ENCODE results near the gene UBTD2.
"Not testable (repeated sequence)": the region's sequence is repeated elsewhere in the genome, so short reads cannot be mapped to it uniquely, and the experiment has no call there.

The UBTD2 gene

DNA sequence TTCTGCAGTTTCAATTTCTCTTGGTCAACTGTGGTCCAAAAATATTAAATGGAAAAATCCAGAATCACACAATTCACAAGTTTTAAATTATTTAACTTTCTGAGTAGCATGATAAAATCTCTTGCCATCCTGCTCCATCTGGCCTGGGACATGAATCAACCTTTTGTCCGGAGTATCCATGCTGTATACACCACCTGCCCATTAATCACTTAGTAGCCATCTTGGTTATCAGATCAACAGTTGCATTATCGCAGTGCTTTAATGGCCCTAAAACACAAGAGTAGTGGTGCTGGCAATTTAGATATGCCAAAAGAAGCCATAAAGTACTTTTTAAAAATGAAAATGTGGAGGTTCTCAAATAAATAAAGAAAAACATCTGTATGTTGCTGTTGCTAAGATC, 64.3 kb downstream of the UBTD2 start:
- Histone ChIP-seq H3K4me1 (ENCODE audit: control extremely low read depth in 1 of 4, control insufficient read depth in 4 of 4, insufficient read depth in 4 of 4, low read length in 3 of 4) (no peaks in the 10 kb centered on the region), H3K27me3 (replicated peaks in 2 of 5; ENCODE audit: control insufficient read depth in 4 of 5, insufficient read depth in 5 of 5, low read length in 4 of 5) (no peaks in the 10 kb centered on the region), H3K36me3 (ENCODE audit: control insufficient read depth in 4 of 4, insufficient read depth in 4 of 4, low read length in 3 of 4) (peaks cover 8 to 33% (median 26%) of the 10 kb centered on the region in 4 experiments), H3K4me3 (ENCODE audit: control insufficient read depth in 1 of 7, extremely low read depth in 1 of 7, insufficient read depth in 4 of 7, low read depth in 2 of 7, low read length in 6 of 7) (no peak overlapping the region), H3K9me3 (ENCODE audit: control extremely low read depth in 1 of 5, control insufficient read depth in 4 of 5, insufficient read depth in 2 of 5, low read depth in 1 of 5, low read length in 4 of 5) (peaks cover 0 to 10% (median 3%) of the 10 kb centered on the region in 5 experiments), H3K27ac (ENCODE audit: insufficient read depth in 1 of 2, low read depth in 1 of 2, low read length in 2 of 2, poor library complexity in 1 of 2, severe bottlenecking in 2 of 2) (no peak overlapping the region)
- no peak for DNase-seq
- POLR2A ChIA-PET: no interaction called here
- WGBS (ENCODE audit: insufficient coverage): 100% methylated on average over 1 of the region's 2 CpGs
- CTCF ChIA-PET: no interaction called here

- POLR2A ChIA-PET: no interaction called here
- DNase-seq: peak in 1 of 3 donors; percentile 17
- CTCF ChIA-PET: no interaction called here
- Histone ChIP-seq H3K27me3 (replicated peaks in 2 of 5; ENCODE audit: control insufficient read depth in 4 of 5, insufficient read depth in 5 of 5, low read length in 4 of 5) (no peaks in the 10 kb centered on the region), H3K4me3 (ENCODE audit: control insufficient read depth in 1 of 7, extremely low read depth in 1 of 7, insufficient read depth in 4 of 7, low read depth in 2 of 7, low read length in 6 of 7) (no peak overlapping the region), H3K36me3 (ENCODE audit: control insufficient read depth in 4 of 4, insufficient read depth in 4 of 4, low read length in 3 of 4) (peaks cover 11 to 36% (median 23%) of the 10 kb centered on the region in 4 experiments), H3K9me3 (ENCODE audit: control extremely low read depth in 1 of 5, control insufficient read depth in 4 of 5, insufficient read depth in 2 of 5, low read depth in 1 of 5, low read length in 4 of 5) (peaks cover 0 to 12% (median 3%) of the 10 kb centered on the region in 5 experiments), H3K4me1 (ENCODE audit: control extremely low read depth in 1 of 4, control insufficient read depth in 4 of 4, insufficient read depth in 4 of 4, low read length in 3 of 4) (no peaks in the 10 kb centered on the region), H3K27ac (ENCODE audit: insufficient read depth in 1 of 2, low read depth in 1 of 2, low read length in 2 of 2, poor library complexity in 1 of 2, severe bottlenecking in 2 of 2) (no peak overlapping the region)
- no CpG with 5 or more reads among the region's 3 CpGs for WGBS (ENCODE audit: insufficient coverage)
Measured at GRCh38 chr5:172216345-172216744, 67.2 kb downstream of the UBTD2 start.

GRCh38 chr5:172213126-172213525, 70.4 kb downstream of the UBTD2 start:
- Histone ChIP-seq H3K27ac (ENCODE audit: insufficient read depth in 1 of 2, low read depth in 1 of 2, low read length in 2 of 2, poor library complexity in 1 of 2, severe bottlenecking in 2 of 2) (no peak overlapping the region), H3K4me1 (ENCODE audit: control extremely low read depth in 1 of 4, control insufficient read depth in 4 of 4, insufficient read depth in 4 of 4, low read length in 3 of 4) (peaks cover 3 to 7% (median 6%) of the 10 kb centered on the region in 4 experiments), H3K9me3 (ENCODE audit: control extremely low read depth in 1 of 5, control insufficient read depth in 4 of 5, insufficient read depth in 2 of 5, low read depth in 1 of 5, low read length in 4 of 5) (peaks cover 0 to 3% (median 0%) of the 10 kb centered on the region in 5 experiments), H3K36me3 (ENCODE audit: control insufficient read depth in 4 of 4, insufficient read depth in 4 of 4, low read length in 3 of 4) (peaks cover 5 to 28% (median 15%) of the 10 kb centered on the region in 4 experiments), H3K27me3 (replicated peaks in 2 of 5; ENCODE audit: control insufficient read depth in 4 of 5, insufficient read depth in 5 of 5, low read length in 4 of 5) (no peaks in the 10 kb centered on the region), H3K4me3 (ENCODE audit: control insufficient read depth in 1 of 7, extremely low read depth in 1 of 7, insufficient read depth in 4 of 7, low read depth in 2 of 7, low read length in 6 of 7) (no peak overlapping the region)
- DNase-seq: no peak
- 95% methylated on average over 3 of the region's 4 CpGs for WGBS (ENCODE audit: insufficient coverage)
- ChIA-PET POLR2A (interaction anchor here (0.7 kb wide), 1 partner anchor 9 kb away, joined by 3 read pairs; no protein-coding TSS in a partner anchor), CTCF (interaction anchor here (3.0 kb wide), 1 partner anchor 24 kb away, joined by 7 read pairs; the partner anchor contains the start of gene STK10)

- H3K4me3 ChIP-seq (ENCODE audit: control insufficient read depth in 1 of 7, extremely low read depth in 1 of 7, insufficient read depth in 4 of 7, low read depth in 2 of 7, low read length in 6 of 7): no peak overlapping the region
- no peak overlapping the region for H3K27ac ChIP-seq (ENCODE audit: insufficient read depth in 1 of 2, low read depth in 1 of 2, low read length in 2 of 2, poor library complexity in 1 of 2, severe bottlenecking in 2 of 2)
- DNase-seq: no peak
- peaks cover 0 to 3% (median 0%) of the 10 kb centered on the region in 5 experiments for H3K9me3 ChIP-seq (ENCODE audit: control extremely low read depth in 1 of 5, control insufficient read depth in 4 of 5, insufficient read depth in 2 of 5, low read depth in 1 of 5, low read length in 4 of 5)
- CTCF ChIA-PET: interaction anchor here (1.2 to 3.0 kb wide), 3 partner anchors 18 to 82 kb away, joined by 3 to 7 read pairs (median 3); partner anchors contain the start of gene STK10
- peaks cover 5 to 21% (median 12%) of the 10 kb centered on the region in 4 experiments for H3K36me3 ChIP-seq (ENCODE audit: control insufficient read depth in 4 of 4, insufficient read depth in 4 of 4, low read length in 3 of 4)
- H3K4me1 ChIP-seq (ENCODE audit: control extremely low read depth in 1 of 4, control insufficient read depth in 4 of 4, insufficient read depth in 4 of 4, low read length in 3 of 4): peaks cover 13 to 21% (median 20%) of the 10 kb centered on the region in 4 experiments
- no peaks in the 10 kb centered on the region for H3K27me3 ChIP-seq (replicated peaks in 2 of 5; ENCODE audit: control insufficient read depth in 4 of 5, insufficient read depth in 5 of 5, low read length in 4 of 5)
- POLR2A ChIA-PET: no interaction called here
- WGBS (ENCODE audit: insufficient coverage): 95% methylated on average over 8 of the region's 8 CpGs
Measured at GRCh38 chr5:172211676-172212075, 71.9 kb downstream of the UBTD2 start.

GRCh38 chr5:172209714-172210113, 73.8 kb downstream of the UBTD2 start:
- Histone ChIP-seq H3K4me3 (ENCODE audit: control insufficient read depth in 1 of 7, extremely low read depth in 1 of 7, insufficient read depth in 4 of 7, low read depth in 2 of 7, low read length in 6 of 7) (no peak overlapping the region), H3K27me3 (replicated peaks in 2 of 5; ENCODE audit: control insufficient read depth in 4 of 5, insufficient read depth in 5 of 5, low read length in 4 of 5) (no peaks in the 10 kb centered on the region), H3K4me1 (ENCODE audit: control extremely low read depth in 1 of 4, control insufficient read depth in 4 of 4, insufficient read depth in 4 of 4, low read length in 3 of 4) (peaks cover 17 to 29% (median 27%) of the 10 kb centered on the region in 4 experiments), H3K27ac (ENCODE audit: insufficient read depth in 1 of 2, low read depth in 1 of 2, low read length in 2 of 2, poor library complexity in 1 of 2, severe bottlenecking in 2 of 2) (no peak overlapping the region), H3K36me3 (ENCODE audit: control insufficient read depth in 4 of 4, insufficient read depth in 4 of 4, low read length in 3 of 4) (peaks cover 5 to 21% (median 12%) of the 10 kb centered on the region in 4 experiments), H3K9me3 (ENCODE audit: control extremely low read depth in 1 of 5, control insufficient read depth in 4 of 5, insufficient read depth in 2 of 5, low read depth in 1 of 5, low read length in 4 of 5) (peaks cover 0 to 3% (median 0%) of the 10 kb centered on the region in 5 experiments)
- no peak for DNase-seq
- 100% methylated on average over 1 of the region's 2 CpGs for WGBS (ENCODE audit: insufficient coverage)
- POLR2A ChIA-PET: no interaction called here
- CTCF ChIA-PET: no interaction called here

DNA sequence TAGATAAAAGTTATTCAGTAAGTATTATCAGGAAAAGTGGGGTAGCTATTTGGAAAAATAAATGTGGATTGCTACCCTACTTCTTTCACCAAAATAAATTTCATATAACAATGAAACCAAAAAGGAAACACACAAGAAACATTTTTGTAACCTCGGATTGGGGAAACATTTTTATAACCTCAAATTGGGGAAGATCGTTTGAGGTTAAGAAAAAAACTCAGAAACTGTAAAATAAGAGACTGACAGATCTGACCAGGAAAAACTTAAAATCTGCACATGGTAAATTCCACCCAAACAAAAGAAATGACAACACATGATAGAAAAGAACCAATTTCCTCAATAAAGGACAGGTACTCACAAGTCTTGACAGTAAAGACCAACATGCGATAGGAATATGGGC, 76.1 kb downstream of the UBTD2 start:
- H3K27ac ChIP-seq (ENCODE audit: insufficient read depth in 1 of 2, low read depth in 1 of 2, low read length in 2 of 2, poor library complexity in 1 of 2, severe bottlenecking in 2 of 2): peak overlapping the region in 1 of 2 experiments; percentile 31
- H3K36me3 ChIP-seq (ENCODE audit: control insufficient read depth in 4 of 4, insufficient read depth in 4 of 4, low read length in 3 of 4): peaks cover 4 to 16% (median 9%) of the 10 kb centered on the region in 4 experiments
- ChIA-PET CTCF (interaction anchor here (1.2 to 1.3 kb wide), 2 partner anchors 10 to 76 kb away, joined by 3 to 4 read pairs; partner anchors contain the start of gene UBTD2), POLR2A (no interaction called here)
- DNase-seq: peak in 2 of 3 donors; percentile 51 to 62
- H3K4me3 ChIP-seq (ENCODE audit: control insufficient read depth in 1 of 7, extremely low read depth in 1 of 7, insufficient read depth in 4 of 7, low read depth in 2 of 7, low read length in 6 of 7): peak overlapping the region in 3 of 7 experiments; percentile 22 to 38 (median 29)
- H3K27me3 ChIP-seq (replicated peaks in 2 of 5; ENCODE audit: control insufficient read depth in 4 of 5, insufficient read depth in 5 of 5, low read length in 4 of 5): no peaks in the 10 kb centered on the region
- H3K4me1 ChIP-seq (ENCODE audit: control extremely low read depth in 1 of 4, control insufficient read depth in 4 of 4, insufficient read depth in 4 of 4, low read length in 3 of 4): peaks cover 17 to 29% (median 27%) of the 10 kb centered on the region in 4 experiments
- WGBS (ENCODE audit: insufficient coverage): no CpG with 5 or more reads among the region's 3 CpGs
- H3K9me3 ChIP-seq (ENCODE audit: control extremely low read depth in 1 of 5, control insufficient read depth in 4 of 5, insufficient read depth in 2 of 5, low read depth in 1 of 5, low read length in 4 of 5): no peaks in the 10 kb centered on the region

DNA sequence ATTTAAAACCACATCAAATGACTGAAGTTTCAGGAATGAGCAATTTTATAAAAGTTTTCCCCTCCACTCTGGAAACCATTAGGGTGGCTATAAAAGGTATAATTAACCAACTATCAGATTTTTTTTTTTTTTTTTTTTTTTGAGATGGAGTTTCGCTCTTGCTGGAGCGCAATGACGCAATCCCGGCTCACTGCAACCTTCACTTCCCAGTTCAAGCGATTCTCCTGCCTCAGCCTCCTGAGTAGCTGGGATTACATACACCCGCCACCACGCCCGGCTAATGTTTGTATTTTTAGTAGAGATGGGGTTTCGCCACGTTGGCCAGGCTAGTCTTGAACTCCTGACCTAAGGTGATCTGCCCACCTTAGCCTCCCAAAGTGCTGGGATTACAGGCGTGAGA, 77.6 kb downstream of the UBTD2 start:
- H3K27ac ChIP-seq (ENCODE audit: insufficient read depth in 1 of 2, low read depth in 1 of 2, low read length in 2 of 2, poor library complexity in 1 of 2, severe bottlenecking in 2 of 2); H3K27me3 ChIP-seq (replicated peaks in 2 of 5; ENCODE audit: control insufficient read depth in 4 of 5, insufficient read depth in 5 of 5, low read length in 4 of 5); DNase-seq; H3K9me3 ChIP-seq (ENCODE audit: control extremely low read depth in 1 of 5, control insufficient read depth in 4 of 5, insufficient read depth in 2 of 5, low read depth in 1 of 5, low read length in 4 of 5); H3K4me3 ChIP-seq (ENCODE audit: control insufficient read depth in 1 of 7, extremely low read depth in 1 of 7, insufficient read depth in 4 of 7, low read depth in 2 of 7, low read length in 6 of 7); POLR2A ChIA-PET; H3K36me3 ChIP-seq (ENCODE audit: control insufficient read depth in 4 of 4, insufficient read depth in 4 of 4, low read length in 3 of 4): not testable (repeated sequence)
- peaks cover 17 to 29% (median 27%) of the 10 kb centered on the region in 4 experiments for H3K4me1 ChIP-seq (ENCODE audit: control extremely low read depth in 1 of 4, control insufficient read depth in 4 of 4, insufficient read depth in 4 of 4, low read length in 3 of 4)
- CTCF ChIA-PET: interaction anchor here (0.7 kb wide), 1 partner anchor 74 kb away, joined by 4 read pairs; no protein-coding TSS in a partner anchor
- WGBS (ENCODE audit: insufficient coverage): 90% methylated on average over 2 of the region's 11 CpGs

All from common myeloid progenitor, CD34-positive (primary cell).